T-helper 17 cell (primary cell): ENCODE data around the gene TPSD1. TPM values are rescaled to one million over a fixed set of nuclear protein-coding genes. Genes with fewer than 3 reads are reported as not detected.
"Not testable (repeated sequence)": the region's sequence is repeated elsewhere in the genome, so short reads cannot be mapped to it uniquely, and the experiment has no call there.

ENCODE experiments used
- ATAC-seq: fragments of 150-1000 bp; cut with Tn5 transposase; 2 replicates; pipeline ENCODE4 v1.10.0; 2021; ENCODE audit warnings: mild to moderate bottlenecking, moderate library complexity
- DNase-seq, 3 donors: peaks; one replicate each; pipeline versions ENCODE4 v3.0.0 to v3.0.0-alpha.2; 2020 to 2021
- H3K9me3 ChIP-seq: one replicate; pipeline ENCODE4 v1.7.0; 2013; ENCODE audit warnings: low read length, mild to moderate bottlenecking; ENCODE audit not compliant: control insufficient read depth, poor library complexity, severe bottlenecking
- H3K27ac Mint-ChIP-seq: one replicate; pipeline ENCODE4 v1.8.0; 2022; ENCODE audit warnings: mild to moderate bottlenecking, moderate library complexity, mixed read lengths
- H3K27me3 Mint-ChIP-seq: one replicate; pipeline ENCODE4 v1.8.0; 2022; ENCODE audit warnings: mixed read lengths
- H3K36me3 Mint-ChIP-seq: one replicate; pipeline ENCODE4 v1.8.0; 2022; ENCODE audit warnings: low read depth, mixed read lengths
- H3K4me1 Mint-ChIP-seq: one replicate; pipeline ENCODE4 v1.8.0; 2022; ENCODE audit warnings: mild to moderate bottlenecking, mixed read lengths
- H3K4me3 Mint-ChIP-seq: one replicate; pipeline ENCODE4 v1.8.0; 2022; ENCODE audit warnings: mild to moderate bottlenecking, moderate library complexity, mixed read lengths
- total RNA-seq, 4 donors: library from RNA in 2 of 4; stranded (reverse) in 2 of 4; gene quantifications; one replicate each; pipeline ENCODE4 v1.2.3 and lab custom pipeline; 2022 to 2026

The TPSD1 gene
- total RNA-seq, 2 donors from 2014 or later: not detected

DNA sequence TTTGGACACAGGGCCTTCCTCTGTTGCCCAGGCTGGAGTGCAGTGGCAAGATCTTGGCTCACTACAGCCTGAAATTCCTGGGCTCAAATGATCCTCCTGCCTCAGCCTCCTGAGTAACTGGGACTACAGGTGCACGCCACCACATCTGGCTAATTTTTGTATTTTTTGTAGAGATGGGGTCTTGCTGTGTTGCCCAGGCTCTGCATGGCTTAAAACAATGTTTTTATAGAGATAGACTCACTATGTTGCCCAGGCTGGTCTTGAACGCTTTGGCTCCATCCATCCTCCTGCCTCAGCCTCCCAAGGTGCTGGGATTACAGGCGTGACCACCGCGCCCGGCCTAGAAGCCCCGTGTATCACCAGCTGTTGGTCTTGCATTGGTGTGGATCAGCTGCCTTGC, 13.5 kb downstream of the TPSD1 start:
- H3K27ac Mint-ChIP-seq, ATAC-seq, H3K9me3 ChIP-seq, H3K36me3 Mint-ChIP-seq, H3K4me1 Mint-ChIP-seq, DNase-seq, H3K4me3 Mint-ChIP-seq: not testable (repeated sequence)
- peaks cover 18% of the 10 kb centered on the region for H3K27me3 Mint-ChIP-seq

DNA sequence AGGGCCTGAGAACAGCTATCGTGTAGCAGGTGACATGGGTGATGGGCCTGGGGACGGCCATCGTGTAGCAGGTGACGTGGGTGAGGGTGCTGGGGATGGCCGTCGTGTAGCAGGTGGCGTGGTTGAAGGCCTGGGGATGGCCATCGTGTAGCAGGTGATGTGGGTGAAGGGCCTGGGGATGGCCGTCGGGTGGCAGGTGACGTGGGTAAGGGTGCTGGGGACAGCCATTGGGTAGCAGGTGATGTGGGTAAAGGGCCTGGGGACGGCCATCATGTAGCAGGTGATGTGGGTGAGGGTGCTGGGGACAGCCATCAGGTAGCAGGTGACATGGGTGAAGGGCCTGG, 15.5 kb downstream of the TPSD1 start:
- Mint-ChIP-seq H3K4me3 (no peak overlapping the region), H3K27me3 (peaks cover 29% of the 10 kb centered on the region), H3K36me3 (peaks cover 3% of the 10 kb centered on the region), H3K4me1 (peaks cover 3% of the 10 kb centered on the region), H3K27ac (no peak overlapping the region)
- H3K9me3 ChIP-seq: no peaks in the 10 kb centered on the region
- DNase-seq (no peak), ATAC-seq (no peak)

DNA sequence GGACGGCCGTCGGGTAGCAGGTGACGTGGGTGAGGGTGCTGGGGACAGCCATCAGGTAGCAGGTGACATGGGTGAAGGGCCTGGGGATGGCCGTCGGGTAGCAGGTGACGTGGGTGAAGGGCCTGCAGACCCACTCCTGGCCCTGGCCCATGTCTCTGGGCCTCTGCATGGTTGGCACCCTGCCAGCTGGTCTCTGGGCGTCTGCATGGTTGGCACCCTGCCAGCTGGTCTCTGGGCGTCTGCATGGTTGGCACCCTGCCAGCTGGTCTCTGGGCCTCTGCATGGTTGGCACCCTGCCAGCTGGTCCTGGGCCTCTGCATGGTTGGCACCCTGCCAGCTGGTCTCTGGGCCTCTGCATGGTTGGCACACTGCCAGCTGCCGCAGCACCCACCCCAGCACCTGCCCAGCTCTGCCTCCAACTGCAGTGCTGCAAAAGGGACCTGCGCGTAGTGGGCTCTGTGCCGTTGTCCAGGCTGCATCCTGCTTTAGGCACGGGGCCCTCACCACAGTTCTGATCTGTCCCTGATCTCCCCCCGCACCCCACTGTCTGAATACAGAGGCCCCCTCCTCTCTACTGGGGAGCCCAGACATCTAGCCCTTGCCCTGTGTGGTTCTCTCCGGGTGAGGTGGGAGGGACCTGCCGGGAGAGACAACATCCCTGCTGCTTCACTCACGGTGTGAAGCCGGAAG, 16.0 kb downstream of the TPSD1 start:
- ATAC-seq, H3K36me3 Mint-ChIP-seq, H3K4me3 Mint-ChIP-seq, H3K27ac Mint-ChIP-seq, H3K9me3 ChIP-seq, H3K4me1 Mint-ChIP-seq, DNase-seq: not testable (repeated sequence)
- peaks cover 29% of the 10 kb centered on the region for H3K27me3 Mint-ChIP-seq

- no peak for ATAC-seq
- no peak overlapping the region for H3K4me3 Mint-ChIP-seq
- DNase-seq: no peak
- no peaks in the 10 kb centered on the region for H3K9me3 ChIP-seq
- no peak overlapping the region for H3K27ac Mint-ChIP-seq
- peaks cover 34% of the 10 kb centered on the region for H3K27me3 Mint-ChIP-seq
- peaks cover 3% of the 10 kb centered on the region for H3K4me1 Mint-ChIP-seq
- peaks cover 3% of the 10 kb centered on the region for H3K36me3 Mint-ChIP-seq
Observed at GRCh38 chr16:1272453-1273198, 16.8 kb downstream of the TPSD1 start.

DNA sequence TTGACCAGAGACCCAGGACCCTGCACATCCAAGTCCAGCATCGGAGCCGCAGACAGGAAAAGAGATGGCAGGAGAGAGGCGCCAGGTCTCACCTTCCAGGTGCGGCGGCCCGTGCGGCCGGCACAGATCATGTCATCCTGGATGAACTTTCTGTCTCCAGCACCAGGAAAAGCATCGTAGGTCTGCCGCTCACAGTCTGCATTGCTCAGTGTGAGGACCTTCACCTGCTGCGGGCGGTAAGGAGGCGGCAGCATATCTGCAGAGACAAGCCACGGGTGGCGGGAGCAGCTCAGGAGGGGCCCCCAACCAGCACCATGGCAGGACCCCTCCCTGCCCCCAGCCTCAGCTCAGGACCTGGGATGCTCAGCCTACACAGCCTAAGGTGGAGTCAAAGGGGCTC, 17.9 kb downstream of the TPSD1 start:
- Mint-ChIP-seq H3K4me3 (no peak overlapping the region), H3K36me3 (peaks cover 3% of the 10 kb centered on the region), H3K27me3 (peaks cover 35% of the 10 kb centered on the region), H3K4me1 (peaks cover 3% of the 10 kb centered on the region), H3K27ac (no peak overlapping the region)
- H3K9me3 ChIP-seq: no peaks in the 10 kb centered on the region
- DNase-seq: no peak
- ATAC-seq: no peak

DNA sequence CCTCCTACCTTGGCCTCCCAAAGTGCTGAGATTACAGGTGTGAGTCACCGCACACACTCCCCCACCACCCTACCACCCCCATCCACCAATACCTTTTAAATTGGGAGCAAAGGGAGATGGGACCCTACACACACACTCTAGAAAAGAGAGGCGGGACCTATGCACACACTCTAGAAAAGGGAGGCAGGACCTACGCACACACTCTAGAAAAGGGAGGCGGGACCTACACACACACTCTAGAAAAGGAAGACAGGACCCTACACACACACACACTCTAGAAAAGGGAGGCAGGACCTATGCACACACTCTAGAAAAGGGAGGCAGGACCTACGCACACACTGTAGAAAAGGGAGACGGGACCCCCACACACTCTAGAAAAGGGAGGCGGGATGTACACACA, 18.9 kb downstream of the TPSD1 start:
- Mint-ChIP-seq H3K27me3 (peaks cover 35% of the 10 kb centered on the region), H3K4me3 (peak overlapping the region; percentile 41), H3K27ac (no peak overlapping the region), H3K4me1 (peaks cover 3% of the 10 kb centered on the region), H3K36me3 (peaks cover 3% of the 10 kb centered on the region)
- DNase-seq: no peak
- no peak for ATAC-seq
- no peaks in the 10 kb centered on the region for H3K9me3 ChIP-seq

GRCh38 chr16:1275791-1276579, 20.1 kb downstream of the TPSD1 start:
- DNase-seq: no peak
- no peak overlapping the region for H3K4me3 Mint-ChIP-seq
- peaks cover 26% of the 10 kb centered on the region for H3K27me3 Mint-ChIP-seq
- peaks cover 3% of the 10 kb centered on the region for H3K4me1 Mint-ChIP-seq
- no peak overlapping the region for H3K27ac Mint-ChIP-seq
- ATAC-seq: no peak
- H3K9me3 ChIP-seq: no peaks in the 10 kb centered on the region
- H3K36me3 Mint-ChIP-seq: peaks cover 3% of the 10 kb centered on the region

GRCh38 chr16:1276580-1276878, 20.7 kb downstream of the TPSD1 start:
- Mint-ChIP-seq H3K4me1 (no peaks in the 10 kb centered on the region), H3K27me3 (peaks cover 26% of the 10 kb centered on the region), H3K4me3 (no peak overlapping the region), H3K36me3 (peaks cover 3% of the 10 kb centered on the region), H3K27ac (no peak overlapping the region)
- no peaks in the 10 kb centered on the region for H3K9me3 ChIP-seq
- ATAC-seq (no peak), DNase-seq (no peak)

DNA sequence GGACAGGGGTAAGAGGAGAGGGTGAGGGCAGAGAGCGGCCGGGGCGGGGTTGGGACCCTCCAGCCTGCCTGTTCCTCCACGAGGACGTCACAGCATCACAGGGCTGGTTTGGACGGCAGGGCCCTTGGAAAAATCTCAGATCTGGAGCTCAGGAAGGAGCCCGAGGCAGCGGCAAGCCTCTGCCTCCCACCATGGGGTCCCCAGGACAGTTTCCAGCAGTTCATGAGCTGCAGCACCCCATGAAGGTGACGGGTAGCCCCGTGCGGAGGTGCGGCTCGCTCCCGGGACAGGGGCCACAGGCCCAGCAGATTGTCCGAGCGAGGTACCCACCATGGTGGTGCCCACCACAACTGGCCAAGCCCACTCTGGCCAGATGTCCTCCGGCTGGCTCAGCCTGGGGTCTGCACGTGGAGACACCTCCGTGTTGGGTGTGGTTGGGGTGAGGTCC, 21.3 kb downstream of the TPSD1 start:
- ATAC-seq: no peak
- no peak for DNase-seq
- H3K27ac Mint-ChIP-seq: no peak overlapping the region
- no peak overlapping the region for H3K4me3 Mint-ChIP-seq
- H3K36me3 Mint-ChIP-seq: peaks cover 3% of the 10 kb centered on the region
- H3K27me3 Mint-ChIP-seq: peaks cover 26% of the 10 kb centered on the region
- H3K9me3 ChIP-seq: no peaks in the 10 kb centered on the region
- H3K4me1 Mint-ChIP-seq: no peaks in the 10 kb centered on the region

- DNase-seq (no peak), ATAC-seq (no peak)
- H3K27me3 Mint-ChIP-seq: peaks cover 23% of the 10 kb centered on the region
- no peaks in the 10 kb centered on the region for H3K9me3 ChIP-seq
- no peaks in the 10 kb centered on the region for H3K4me1 Mint-ChIP-seq
- H3K27ac Mint-ChIP-seq: no peak overlapping the region
- no peak overlapping the region for H3K4me3 Mint-ChIP-seq
- H3K36me3 Mint-ChIP-seq: peaks cover 2% of the 10 kb centered on the region
Observed at GRCh38 chr16:1277617-1278282, 21.9 kb downstream of the TPSD1 start.

DNA sequence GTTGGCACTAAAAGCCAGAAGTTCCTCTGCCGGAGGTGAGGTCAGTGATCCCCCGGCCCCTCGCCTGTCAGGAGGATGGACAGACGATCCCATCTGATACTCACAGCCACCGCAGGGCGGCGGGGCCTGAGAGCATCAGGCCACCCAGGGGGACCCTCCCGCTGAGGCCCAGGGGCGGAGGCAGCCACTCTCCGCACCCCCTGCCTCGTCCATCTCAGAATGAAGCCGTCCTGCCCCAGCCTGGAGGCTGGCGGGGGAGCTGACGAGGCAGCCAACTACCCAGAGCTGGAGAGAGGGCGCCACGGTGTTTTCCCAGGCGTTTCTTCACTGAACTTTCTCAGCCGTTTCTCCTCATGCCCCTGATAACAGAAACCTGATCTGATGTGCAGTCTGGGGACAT, 22.6 kb downstream of the TPSD1 start:
- H3K27ac Mint-ChIP-seq: no peak overlapping the region
- ATAC-seq (no peak), DNase-seq (no peak)
- H3K9me3 ChIP-seq: no peaks in the 10 kb centered on the region
- H3K4me1 Mint-ChIP-seq: no peaks in the 10 kb centered on the region
- no peaks in the 10 kb centered on the region for H3K36me3 Mint-ChIP-seq
- H3K4me3 Mint-ChIP-seq: no peak overlapping the region
- H3K27me3 Mint-ChIP-seq: peaks cover 21% of the 10 kb centered on the region

GRCh38 chr16:1279081-1279944, 23.4 kb downstream of the TPSD1 start:
- Mint-ChIP-seq H3K27me3 (peaks cover 26% of the 10 kb centered on the region), H3K36me3 (no peaks in the 10 kb centered on the region), H3K4me1 (no peaks in the 10 kb centered on the region), H3K4me3 (no peak overlapping the region), H3K27ac (no peak overlapping the region)
- no peaks in the 10 kb centered on the region for H3K9me3 ChIP-seq
- DNase-seq: no peak
- ATAC-seq: no peak
